T-helper 1 cell (primary cell): ENCODE data around the gene PSMG1.
"Not testable (repeated sequence)": the region's sequence is repeated elsewhere in the genome, so short reads cannot be mapped to it uniquely, and the experiment has no call there.

Source experiments
- DNase-seq, 5 donors: peaks; one replicate each; pipeline ENCODE4 v3.0.0-alpha.2; 2012 to 2020

Gene PSMG1

DNA sequence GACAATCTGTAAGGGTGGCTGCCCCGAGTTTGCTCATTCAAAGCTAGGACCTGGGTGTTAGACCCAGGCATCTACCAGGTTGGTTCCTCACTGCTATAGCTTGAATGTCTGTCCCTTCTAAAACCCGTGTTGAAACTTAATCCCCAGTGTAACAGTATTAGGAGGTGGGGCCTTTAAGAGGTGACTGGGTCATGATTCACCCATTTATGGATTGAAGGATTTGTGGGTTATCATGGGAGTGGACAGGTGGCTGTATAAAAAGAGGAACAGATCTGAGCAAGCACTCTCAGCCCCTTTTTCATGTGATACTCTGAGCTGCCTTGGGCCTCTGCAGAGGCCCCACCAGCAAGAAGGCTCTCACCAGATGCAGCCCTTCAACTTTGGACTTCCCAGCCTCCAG is 29.4 kb downstream of the PSMG1 start:
- no peak for DNase-seq

GRCh38 chr21:39153373-39153772 is 29.9 kb downstream of the PSMG1 start:
- no peak for DNase-seq

- no peak for DNase-seq
These were observed 31.0 kb downstream of the PSMG1 start for GRCh38 chr21:39152271-39152670.

GRCh38 chr21:39150877-39151276 is 32.4 kb downstream of the PSMG1 start:
- DNase-seq, result no peak

GRCh38 chr21:39150316-39150715 is 32.9 kb downstream of the PSMG1 start:
- DNase-seq, result no peak

DNA sequence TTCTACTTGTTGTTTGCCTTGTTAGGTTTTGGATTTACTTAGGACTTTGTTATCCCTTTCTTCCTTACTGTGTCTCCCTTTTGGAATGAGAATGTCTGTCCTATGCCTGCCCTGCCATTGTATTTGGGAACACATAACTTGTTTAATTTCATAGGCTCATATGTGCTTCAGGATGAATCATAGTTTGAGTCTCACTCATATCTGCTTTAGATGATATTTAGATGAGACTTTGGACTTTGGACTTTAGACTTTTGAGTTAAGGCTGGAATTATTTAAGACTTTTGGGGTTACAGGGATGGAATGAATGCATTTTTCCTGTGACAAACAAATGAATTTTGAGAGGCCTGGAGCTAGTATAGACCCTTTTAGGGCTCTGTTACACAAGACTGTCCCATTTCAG is 33.4 kb downstream of the PSMG1 start:
- DNase-seq, result no peak

- DNase-seq, result no peak
These were observed 34.3 kb downstream of the PSMG1 start for GRCh38 chr21:39148975-39149374.

GRCh38 chr21:39144191-39144590 is 39.1 kb downstream of the PSMG1 start:
- no peak for DNase-seq

DNA sequence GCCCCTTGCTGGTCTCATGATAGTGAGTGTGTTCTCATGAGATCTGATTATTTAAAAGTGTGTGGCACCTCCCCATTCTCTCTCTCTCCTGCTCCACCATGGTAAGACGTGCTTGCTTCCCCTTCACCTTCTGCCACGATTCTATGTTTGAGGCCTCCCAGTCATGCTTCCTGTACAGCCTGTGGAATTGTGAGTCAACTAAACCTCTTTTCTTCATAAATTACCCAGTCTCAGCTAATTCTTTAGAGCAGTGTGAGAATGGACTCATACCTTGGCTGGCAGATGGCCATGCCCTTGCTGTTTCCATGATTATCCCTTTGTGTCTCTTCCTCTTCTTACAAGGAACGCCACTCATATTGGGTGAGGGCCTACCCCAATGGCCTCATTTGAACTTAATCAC is 40.3 kb downstream of the PSMG1 start:
- DNase-seq, result no peak

DNA sequence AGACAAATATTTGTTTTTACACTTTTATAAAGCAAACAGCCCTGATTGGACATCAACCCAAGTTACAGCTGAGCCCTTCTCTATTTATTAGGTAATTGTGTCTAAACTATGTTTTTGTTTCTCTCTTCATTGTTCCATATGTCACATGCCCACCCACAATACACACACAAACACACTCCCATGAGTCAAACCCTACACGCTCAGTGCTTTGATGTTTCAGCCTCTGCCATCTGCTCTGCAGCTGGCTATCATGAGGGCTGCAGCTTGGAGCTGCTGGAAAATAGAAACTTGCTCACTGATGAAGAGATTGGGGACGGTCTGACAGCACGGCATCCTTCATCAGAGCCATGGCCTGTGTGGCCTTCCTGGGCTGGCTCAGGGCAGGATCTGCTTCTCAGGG is 41.7 kb downstream of the PSMG1 start:
- no peak for DNase-seq

DNA sequence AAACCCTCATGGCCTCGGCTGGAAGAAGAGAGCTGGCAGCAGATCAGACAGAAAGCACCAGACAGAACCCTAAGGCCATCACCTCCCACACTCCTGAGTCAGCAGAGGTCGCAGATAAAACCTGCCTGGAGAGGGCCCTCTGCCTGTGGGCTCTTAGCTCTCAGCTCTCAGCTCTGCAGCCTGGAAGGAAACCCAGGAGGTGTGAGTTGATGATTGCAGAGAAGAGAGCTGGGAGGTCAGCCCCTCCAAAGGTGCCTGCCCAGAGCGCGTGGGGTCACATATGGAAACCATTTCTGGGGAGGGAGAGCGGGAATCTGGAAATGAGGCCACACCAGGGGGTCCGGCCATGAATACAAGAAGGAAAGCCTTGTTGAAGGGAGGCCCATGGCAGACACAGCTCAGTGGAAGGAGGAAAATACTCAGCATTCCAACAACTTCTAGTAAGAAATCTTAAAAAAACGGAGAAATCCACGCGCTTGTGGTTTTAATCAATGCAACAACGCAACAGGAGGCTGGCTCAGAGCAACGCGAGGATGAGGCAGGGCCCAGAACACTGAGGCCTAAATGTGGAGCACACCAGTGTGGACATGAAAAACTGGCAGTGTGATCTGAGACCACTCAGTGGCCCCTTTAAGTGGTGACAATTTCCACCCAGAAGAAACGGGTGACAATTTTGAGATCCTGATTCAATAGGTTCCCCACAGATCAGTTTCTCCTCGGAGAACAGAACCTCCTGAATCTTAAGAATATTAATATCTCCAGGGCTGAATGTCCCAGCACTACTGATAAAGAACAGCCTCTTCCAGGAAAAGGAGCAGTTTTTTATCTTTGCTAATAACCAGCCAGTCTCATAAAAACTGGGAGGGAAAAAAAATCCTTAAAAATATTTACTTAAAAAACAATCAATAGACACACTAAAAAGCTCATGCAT is 45.7 kb downstream of the PSMG1 start:
- DNase-seq, result no peak

DNA sequence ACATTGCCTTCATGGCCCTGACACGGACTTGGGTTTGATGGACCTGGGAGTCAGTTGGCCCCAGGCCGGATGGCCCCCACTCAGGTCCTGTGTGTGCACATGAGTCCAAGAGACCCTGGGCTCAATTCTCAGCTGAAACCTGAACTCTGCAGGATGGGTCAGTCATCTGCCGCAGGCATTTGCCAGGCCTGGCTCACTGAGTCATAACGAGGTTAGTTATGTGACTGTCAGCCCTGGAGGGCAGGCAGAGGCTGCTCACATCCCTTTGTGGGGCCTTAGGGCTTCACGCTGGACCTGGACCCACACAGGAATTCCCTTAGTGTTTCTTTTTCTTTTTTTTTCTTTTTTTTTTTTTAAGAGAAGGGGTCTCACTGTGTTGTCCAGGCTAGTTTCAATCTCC is 46.5 kb downstream of the PSMG1 start:
- DNase-seq, result no peak

GRCh38 chr21:39136138-39136537 is 47.1 kb downstream of the PSMG1 start:
- DNase-seq, result not testable (repeated sequence)

DNA sequence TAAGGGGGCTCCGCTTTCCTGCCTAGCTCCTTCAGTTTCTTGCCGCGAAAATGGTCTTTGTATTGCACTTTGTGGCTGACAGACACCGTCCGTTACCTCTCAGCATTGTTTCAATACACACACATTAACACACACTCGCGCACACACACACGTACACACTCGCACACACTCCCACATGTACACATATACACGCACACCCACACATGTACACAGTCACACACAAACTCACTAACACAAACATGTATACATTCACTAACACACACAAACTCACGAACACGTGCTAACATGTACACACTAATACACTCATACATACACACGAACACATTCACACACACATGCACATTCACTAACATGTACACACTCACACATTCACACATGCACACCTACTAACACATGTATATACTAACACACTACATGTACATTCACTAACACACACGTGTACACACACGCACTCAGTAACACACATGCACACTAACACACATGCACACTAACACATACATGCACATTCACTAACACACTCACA is 48.9 kb downstream of the PSMG1 start:
- DNase-seq, result no peak

DNA sequence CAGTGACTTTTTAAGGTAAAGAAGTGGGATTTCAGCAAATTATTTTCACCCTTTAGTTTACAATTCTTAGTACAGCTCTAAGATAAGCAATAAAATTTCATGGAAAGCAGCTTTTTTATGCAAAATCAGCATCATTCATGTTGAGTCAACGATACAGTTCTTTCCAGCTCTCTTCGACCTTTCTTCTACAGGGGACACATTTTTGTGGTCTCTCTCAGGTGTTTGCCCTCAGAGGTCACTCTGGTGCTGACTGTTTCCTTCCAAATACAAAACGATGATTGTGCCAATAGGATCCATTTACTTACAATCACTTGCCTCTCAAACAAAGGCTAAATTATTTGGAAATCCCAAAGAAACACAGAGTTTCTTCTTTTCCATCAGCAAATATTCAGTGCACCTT is 51.0 kb downstream of the PSMG1 start:
- DNase-seq, result no peak

DNA sequence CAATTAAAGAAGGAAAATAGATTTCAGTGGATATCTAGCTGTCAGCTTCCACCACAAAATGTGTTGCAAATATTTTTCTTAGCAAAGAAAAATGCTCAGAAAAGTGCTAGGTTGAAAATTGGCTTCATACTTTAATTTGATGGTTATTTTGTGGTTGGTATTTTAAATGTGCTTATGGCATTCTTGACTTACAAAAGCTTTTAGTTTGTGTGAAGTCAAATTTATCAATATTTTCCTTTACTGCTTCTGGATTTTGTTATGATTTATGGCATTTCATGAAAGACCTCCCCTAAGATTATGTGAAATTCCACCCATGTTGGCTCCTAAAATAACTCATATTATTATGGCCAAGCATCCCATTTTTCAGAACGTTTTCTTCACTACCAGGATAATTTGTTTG is 51.5 kb downstream of the PSMG1 start:
- no peak for DNase-seq

GRCh38 chr21:39127506-39127905 is 55.7 kb downstream of the PSMG1 start:
- no peak for DNase-seq

DNA sequence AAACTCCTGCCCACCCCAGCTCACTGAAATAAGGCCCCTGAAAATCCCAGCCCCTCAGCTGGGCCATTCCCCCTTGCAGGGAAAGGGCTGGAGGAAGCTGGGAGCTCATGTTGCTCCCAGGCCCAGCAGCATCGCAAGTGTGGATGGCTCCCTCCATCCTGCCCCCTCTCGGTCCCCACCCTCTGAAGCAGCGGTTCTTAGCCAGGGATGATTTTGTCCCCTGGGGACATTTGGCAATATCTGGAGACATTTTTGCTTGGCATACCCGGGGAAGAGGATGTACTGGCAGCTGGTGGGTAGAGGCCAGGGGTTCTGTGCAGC is 56.8 kb downstream of the PSMG1 start:
- DNase-seq, result no peak

DNA sequence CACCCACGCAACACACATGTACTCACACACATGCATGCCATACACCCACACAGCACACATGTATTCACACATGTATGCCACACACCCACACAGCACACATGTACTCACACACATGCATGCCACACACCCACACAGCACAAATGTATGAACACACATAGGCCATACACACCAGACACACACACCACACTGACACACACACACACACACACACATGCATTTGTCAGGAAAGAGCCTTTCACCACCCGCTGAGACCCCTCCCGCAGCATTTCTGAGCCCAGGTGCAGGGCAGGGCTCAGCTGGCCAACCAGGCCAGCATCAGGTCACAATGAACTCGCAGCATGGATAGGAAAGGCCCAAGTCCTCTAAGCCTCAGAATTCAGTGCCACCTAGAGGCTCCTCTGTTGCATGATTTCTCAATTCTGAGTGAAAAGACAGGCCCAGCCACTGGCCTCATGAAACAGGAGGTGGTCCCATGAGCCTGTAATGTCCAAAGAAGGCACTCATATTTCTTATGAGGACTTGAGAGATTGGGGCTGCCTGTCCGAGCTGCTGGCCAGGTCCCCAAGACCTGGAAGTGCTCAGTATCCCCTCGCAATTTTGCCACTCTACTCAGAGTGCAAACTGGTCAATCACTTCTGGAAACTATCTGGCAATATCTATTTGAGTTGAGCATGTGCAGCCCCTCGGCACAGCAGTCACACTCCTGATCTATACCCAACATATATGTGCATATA is 57.3 kb downstream of the PSMG1 start:
- peak in 1 of 5 donors; percentile 17 for DNase-seq
